Choroid plexus epithelial cell (primary cell): ENCODE data around the gene EPS15.

Source experiments
- DNase-seq: peaks from one replicate; pipeline ENCODE4 v3.0.0-alpha.2; 2010; ENCODE audit warnings: low read depth
- H3K4me3 ChIP-seq: 2 replicates; pipeline ENCODE4 v1.5.1; 2011; ENCODE audit warnings: low read depth, mild to moderate bottlenecking, control low read depth, low read length, moderate library complexity
- CTCF ChIP-seq: conservative IDR thresholded peaks from 2 replicates; pipeline ENCODE4 v1.5.1; 2011; ENCODE audit warnings: low read depth, mild to moderate bottlenecking, control low read depth, inconsistent platforms, low read length, moderate library complexity

The EPS15 gene

GRCh38 chr1:51445351-51446090 lies 73.5 kb downstream of the EPS15 start:
- no peak for TF ChIP-seq CTCF
- H3K4me3 ChIP-seq, result no peak overlapping the region
- peak; percentile 66 for DNase-seq

GRCh38 chr1:51444534-51445192 lies 74.4 kb downstream of the EPS15 start:
- no peak for TF ChIP-seq CTCF
- no peak overlapping the region for H3K4me3 ChIP-seq
- no peak for DNase-seq

- no peak for TF ChIP-seq CTCF
- peak; percentile 92 for DNase-seq
- no peak overlapping the region for H3K4me3 ChIP-seq
These were observed 75.0 kb downstream of the EPS15 start for GRCh38 chr1:51444096-51444495.

GRCh38 chr1:51443555-51443954 lies 75.5 kb downstream of the EPS15 start:
- no peak for TF ChIP-seq CTCF
- H3K4me3 ChIP-seq, result no peak overlapping the region
- DNase-seq, result no peak

GRCh38 chr1:51442616-51443015 lies 76.5 kb downstream of the EPS15 start:
- TF ChIP-seq CTCF, result no peak
- H3K4me3 ChIP-seq, result no peak overlapping the region
- no peak for DNase-seq

- H3K4me3 ChIP-seq, result no peak overlapping the region
- no peak for DNase-seq
- no peak for TF ChIP-seq CTCF
These were observed 76.9 kb downstream of the EPS15 start for GRCh38 chr1:51442198-51442597.

- TF ChIP-seq CTCF, result no peak
- no peak for DNase-seq
- no peak overlapping the region for H3K4me3 ChIP-seq
These were observed 79.2 kb downstream of the EPS15 start for GRCh38 chr1:51439895-51440294.
